ENCODE measurements around the gene ARSJ.
A peak's percentile ranks its signal among the peaks of the same experiment; 100 is the strongest.

ARSJ gene

GRCh38 chr4:113976741-113977525, 2.5 kb downstream of the ARSJ start:
- H3K4me3 ChIP-seq (ENCODE audit: low read length) = peak overlapping the region; percentile 81
- TF ChIP-seq CTCF (conservative IDR thresholded peaks at IDR 0.05; ENCODE audit: low read length) = no peak
- no peak for DNase-seq (ENCODE audit: low read depth)

- no peak for TF ChIP-seq CTCF (conservative IDR thresholded peaks at IDR 0.05; ENCODE audit: low read length)
- DNase-seq (ENCODE audit: low read depth) = no peak
- H3K4me3 ChIP-seq (ENCODE audit: low read length) = peak overlapping the region; percentile 81
Observed at GRCh38 chr4:113975578-113975977, 3.9 kb downstream of the ARSJ start.

GRCh38 chr4:113974467-113974866, 5.0 kb downstream of the ARSJ start:
- no peak for DNase-seq (ENCODE audit: low read depth)
- no peak overlapping the region for H3K4me3 ChIP-seq (ENCODE audit: low read length)
- no peak for TF ChIP-seq CTCF (conservative IDR thresholded peaks at IDR 0.05; ENCODE audit: low read length)

- no peak for TF ChIP-seq CTCF (conservative IDR thresholded peaks at IDR 0.05; ENCODE audit: low read length)
- DNase-seq (ENCODE audit: low read depth) = no peak
Observed at GRCh38 chr4:113973345-113973744, 6.1 kb downstream of the ARSJ start.

GRCh38 chr4:113972781-113973180, 6.7 kb downstream of the ARSJ start:
- no peak overlapping the region for H3K4me3 ChIP-seq (ENCODE audit: low read length)
- no peak for TF ChIP-seq CTCF (conservative IDR thresholded peaks at IDR 0.05; ENCODE audit: low read length)
- DNase-seq (ENCODE audit: low read depth) = no peak

More at GRCh38 chr4:113973345-113973744, 6.1 kb downstream of the ARSJ start:
- no peak overlapping the region for H3K4me3 ChIP-seq (ENCODE audit: low read length)

GRCh38 chr4:113971706-113972360, 7.6 kb downstream of the ARSJ start:
- no peak overlapping the region for H3K4me3 ChIP-seq (ENCODE audit: low read length)

More at GRCh38 chr4:113971706-113972360, 7.6 kb downstream of the ARSJ start:
- TF ChIP-seq CTCF (conservative IDR thresholded peaks at IDR 0.05; ENCODE audit: low read length) = no peak
- DNase-seq (ENCODE audit: low read depth) = peak; percentile 81
